Astrocyte of the cerebellum (primary cell): ENCODE measurements around the gene CEMIP2.

Experiments used
- DNase-seq: peaks from one replicate; pipeline ENCODE4 v3.0.0-alpha.2; 2011; ENCODE audit warnings: low read depth
- H3K4me3 ChIP-seq: 2 replicates; pipeline ENCODE4 v1.5.1; 2011; ENCODE audit warnings: mild to moderate bottlenecking, low read depth, low read length, moderate library complexity
- in situ Hi-C: cut with HindIII; loops from 2 replicates; pipeline ENCODE4 v1.10.0; 2017; ENCODE audit warnings: low sequenced_read_pairs
- TF ChIP-seq, protein P1 (sequence below): IDR thresholded peaks from 2 replicates; pipeline ENCODE4 v1.5.1; 2012; ENCODE audit warnings: low read length, low read depth, moderate library complexity, mild to moderate bottlenecking; ENCODE audit errors: missing control alignments

Gene CEMIP2

DNA sequence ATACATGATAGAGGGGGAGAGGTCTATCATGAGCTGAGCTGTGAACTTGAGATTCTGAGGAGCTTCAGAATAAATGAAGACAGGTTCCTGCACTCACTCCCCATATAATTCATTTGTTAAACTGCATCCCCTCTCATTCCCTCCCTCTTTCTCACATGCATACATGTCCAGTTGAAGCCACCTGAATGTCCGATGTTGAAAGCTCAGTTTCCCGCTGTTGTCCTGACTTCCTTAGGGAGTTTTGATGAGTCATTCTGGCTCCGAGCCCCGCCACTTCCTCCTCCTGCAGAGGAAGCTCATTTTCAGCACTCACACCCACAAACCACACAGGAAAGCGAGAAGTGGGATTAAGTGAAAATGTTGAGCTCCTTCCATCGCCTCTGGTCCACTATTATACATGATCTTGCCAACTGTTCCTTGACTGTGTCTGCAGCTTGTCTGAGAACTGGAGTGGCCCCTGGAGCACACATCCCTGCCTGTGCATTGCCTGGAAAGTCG, 121.2 kb downstream of the CEMIP2 start:
- in situ Hi-C loops: loop anchor here (25.0 kb wide), 1 partner anchor 110 kb away; no protein-coding TSS in a partner anchor

DNA sequence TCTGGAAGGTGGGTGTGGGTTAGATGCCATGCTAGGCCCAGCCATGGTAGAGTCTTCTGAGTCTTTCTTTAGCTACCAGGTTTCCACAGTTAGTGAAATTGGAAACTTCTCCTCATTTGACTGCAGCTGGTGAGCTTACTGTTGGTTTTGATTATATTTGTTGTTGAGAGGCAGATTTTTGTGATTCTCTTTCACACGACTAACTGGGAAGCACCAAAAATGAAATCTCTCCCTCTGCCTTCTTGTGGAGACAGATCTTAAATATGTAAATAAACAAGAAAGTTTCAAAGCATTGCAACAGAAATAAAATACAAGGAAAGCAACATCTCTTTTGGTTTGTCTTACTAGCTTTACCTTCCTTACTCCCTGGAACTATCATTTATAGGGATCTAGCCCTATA, 122.2 kb downstream of the CEMIP2 start:
- H3K4me3 ChIP-seq: no peak overlapping the region
- TF ChIP-seq, protein P1, sequence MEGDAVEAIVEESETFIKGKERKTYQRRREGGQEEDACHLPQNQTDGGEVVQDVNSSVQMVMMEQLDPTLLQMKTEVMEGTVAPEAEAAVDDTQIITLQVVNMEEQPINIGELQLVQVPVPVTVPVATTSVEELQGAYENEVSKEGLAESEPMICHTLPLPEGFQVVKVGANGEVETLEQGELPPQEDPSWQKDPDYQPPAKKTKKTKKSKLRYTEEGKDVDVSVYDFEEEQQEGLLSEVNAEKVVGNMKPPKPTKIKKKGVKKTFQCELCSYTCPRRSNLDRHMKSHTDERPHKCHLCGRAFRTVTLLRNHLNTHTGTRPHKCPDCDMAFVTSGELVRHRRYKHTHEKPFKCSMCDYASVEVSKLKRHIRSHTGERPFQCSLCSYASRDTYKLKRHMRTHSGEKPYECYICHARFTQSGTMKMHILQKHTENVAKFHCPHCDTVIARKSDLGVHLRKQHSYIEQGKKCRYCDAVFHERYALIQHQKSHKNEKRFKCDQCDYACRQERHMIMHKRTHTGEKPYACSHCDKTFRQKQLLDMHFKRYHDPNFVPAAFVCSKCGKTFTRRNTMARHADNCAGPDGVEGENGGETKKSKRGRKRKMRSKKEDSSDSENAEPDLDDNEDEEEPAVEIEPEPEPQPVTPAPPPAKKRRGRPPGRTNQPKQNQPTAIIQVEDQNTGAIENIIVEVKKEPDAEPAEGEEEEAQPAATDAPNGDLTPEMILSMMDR: no peak
- in situ Hi-C loops: loop anchor here (25.0 kb wide), 1 partner anchor 109 kb away; no protein-coding TSS in a partner anchor
- DNase-seq: no peak

More for the DNA sequence above, 121.2 kb downstream of the CEMIP2 start:
- H3K4me3 ChIP-seq: no peak overlapping the region
- TF ChIP-seq, protein P1: no peak
- peak; percentile 78 for DNase-seq

DNA sequence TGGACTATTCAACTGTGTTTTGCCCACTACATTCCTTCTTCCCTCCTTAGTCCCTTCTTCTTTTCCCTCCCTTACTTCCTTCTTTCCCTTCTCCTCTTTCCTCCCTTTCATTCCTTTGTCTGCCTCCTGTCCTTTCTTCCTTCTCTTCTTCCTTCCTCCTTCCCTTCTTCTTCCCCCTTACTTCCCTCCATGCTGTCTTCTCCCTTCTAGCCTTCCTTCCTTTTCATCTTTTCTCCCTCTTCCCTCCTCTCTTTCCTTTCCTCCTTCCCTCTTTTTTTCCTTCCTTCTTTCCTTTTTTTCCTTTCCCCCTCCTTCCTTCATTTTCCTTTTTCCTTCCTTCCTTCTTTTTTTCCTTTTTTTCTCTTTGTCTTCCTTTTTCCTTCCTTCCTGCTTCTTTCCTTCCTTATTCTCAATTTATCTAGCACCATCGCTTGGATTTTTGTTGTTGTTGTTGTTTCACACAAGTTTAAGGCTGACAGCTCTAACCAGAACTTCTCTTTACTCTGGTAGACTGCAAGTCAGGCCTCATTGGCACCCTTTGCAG, 123.4 kb downstream of the CEMIP2 start:
- in situ Hi-C loops: loop anchor here (25.0 kb wide), 1 partner anchor 108 kb away; no protein-coding TSS in a partner anchor
- TF ChIP-seq, protein P1: no peak
- H3K4me3 ChIP-seq: no peak overlapping the region
- DNase-seq: no peak

DNA sequence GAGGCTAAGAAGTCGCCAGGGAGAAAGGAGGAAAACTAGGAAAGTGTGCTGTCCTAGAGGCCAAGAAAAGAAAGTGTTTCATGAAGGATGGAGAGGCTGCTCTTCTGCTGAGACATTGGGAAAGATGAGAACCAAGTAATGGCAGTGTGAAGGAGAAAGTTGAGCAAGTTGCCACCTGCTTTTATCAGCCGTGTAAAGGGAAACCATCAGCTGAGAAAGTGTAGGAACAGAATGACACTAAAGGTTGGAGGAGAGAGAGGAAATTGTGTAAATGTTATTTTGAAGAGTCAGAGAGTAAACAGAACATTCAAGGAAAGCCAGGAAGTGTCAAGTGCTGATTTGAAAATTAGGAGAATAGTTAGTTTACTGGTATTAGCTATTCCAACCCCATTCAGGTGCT, 125.0 kb downstream of the CEMIP2 start:
- DNase-seq: no peak
- no peak overlapping the region for H3K4me3 ChIP-seq
- in situ Hi-C loops: loop anchor here (25.0 kb wide), 1 partner anchor 106 kb away; no protein-coding TSS in a partner anchor
- TF ChIP-seq, protein P1: no peak

DNA sequence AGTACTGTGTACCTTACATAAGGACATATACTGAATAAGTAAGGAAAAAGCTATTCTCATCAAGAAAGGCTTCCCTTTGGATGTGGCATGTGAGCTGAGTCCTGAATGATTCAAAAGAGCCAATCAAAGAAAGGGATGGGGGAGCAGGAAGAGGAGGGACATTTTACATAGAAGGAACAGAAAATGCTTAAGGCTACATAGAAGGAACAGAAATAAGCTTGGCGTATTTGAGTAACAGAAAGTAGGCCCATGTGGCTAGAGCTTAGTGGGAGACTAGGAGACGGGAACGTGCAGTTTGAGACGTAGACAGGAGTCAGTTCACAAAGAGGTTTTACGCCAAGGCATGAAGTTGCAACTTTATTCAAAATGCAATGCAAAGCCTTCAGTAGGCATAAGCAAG, 126.3 kb downstream of the CEMIP2 start:
- no peak for DNase-seq
- TF ChIP-seq, protein P1: no peak
- no peak overlapping the region for H3K4me3 ChIP-seq
- in situ Hi-C loops: loop anchor here (25.0 kb wide), 1 partner anchor 105 kb away; no protein-coding TSS in a partner anchor

DNA sequence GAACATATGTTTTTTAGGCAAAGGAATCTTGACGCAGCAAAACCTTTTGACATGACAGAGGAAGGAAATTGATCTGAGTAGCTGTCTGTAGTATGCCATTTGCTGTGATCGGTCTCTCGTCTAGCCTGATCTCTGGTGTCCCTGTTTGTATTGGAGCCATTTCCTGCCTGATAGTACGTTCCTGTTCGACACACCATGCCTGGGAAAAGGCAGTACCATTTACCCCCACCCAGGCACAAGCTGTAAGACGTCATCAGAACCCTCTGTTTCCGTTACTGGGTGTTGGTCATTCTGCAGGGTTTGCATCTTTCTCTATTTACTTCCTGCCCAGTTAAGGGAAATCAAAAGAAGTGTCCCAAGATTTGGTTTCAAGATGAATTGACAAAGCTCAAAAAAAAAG, 129.7 kb downstream of the CEMIP2 start:
- no peak for DNase-seq
- in situ Hi-C loops: loop anchor here (25.0 kb wide), 1 partner anchor 101 kb away; no protein-coding TSS in a partner anchor
- TF ChIP-seq, protein P1: no peak
- no peak overlapping the region for H3K4me3 ChIP-seq
